HG03196 (cell line): ENCODE results near the gene ZNHIT3.

Source experiments
- ATAC-seq: cut with Tn5 transposase; IDR thresholded peaks from one replicate; pipeline ENCODE4 v1.9.1; 2021; ENCODE audit not compliant: unreplicated experiment

Gene ZNHIT3

GRCh38 chr17:36509272-36509985 lies 22.9 kb downstream of the ZNHIT3 start:
- no peak for ATAC-seq

- no peak for ATAC-seq
These were observed 24.2 kb downstream of the ZNHIT3 start for GRCh38 chr17:36510636-36511035.

GRCh38 chr17:36511216-36511615 lies 24.7 kb downstream of the ZNHIT3 start:
- no peak for ATAC-seq

GRCh38 chr17:36512641-36513040 lies 26.2 kb downstream of the ZNHIT3 start:
- no peak for ATAC-seq

GRCh38 chr17:36514856-36515255 lies 28.4 kb downstream of the ZNHIT3 start:
- ATAC-seq = no peak

GRCh38 chr17:36515837-36516236 lies 29.4 kb downstream of the ZNHIT3 start:
- no peak for ATAC-seq

GRCh38 chr17:36523113-36523512 lies 36.6 kb downstream of the ZNHIT3 start:
- no peak for ATAC-seq

- no peak for ATAC-seq
These were observed 38.0 kb downstream of the ZNHIT3 start for GRCh38 chr17:36524428-36524876.

- ATAC-seq = no peak
These were observed 38.6 kb downstream of the ZNHIT3 start for GRCh38 chr17:36525113-36525512.

- no peak for ATAC-seq
These were observed 39.4 kb downstream of the ZNHIT3 start for GRCh38 chr17:36525888-36526287.

GRCh38 chr17:36527621-36528250 lies 41.3 kb downstream of the ZNHIT3 start:
- ATAC-seq = no peak

GRCh38 chr17:36529121-36529520 lies 42.6 kb downstream of the ZNHIT3 start:
- ATAC-seq = no peak

GRCh38 chr17:36532435-36532975 lies 46.0 kb downstream of the ZNHIT3 start:
- ATAC-seq = no peak

- ATAC-seq = peak; percentile 32
These were observed 47.7 kb downstream of the ZNHIT3 start for GRCh38 chr17:36533935-36534839.

GRCh38 chr17:36534840-36535668 lies 48.6 kb downstream of the ZNHIT3 start, which contains the start of the genes MYO19 and PIGW:
Gene MYO19, minus strand, starts transcription at chr17:36534868. Its CDS starts 2,330 bp downstream, at chr17:36532538.
Gene PIGW, plus strand, starts transcription at chr17:36534987. Its CDS starts 2,115 bp downstream, at chr17:36537102.
- peak; percentile 74 for ATAC-seq

- ATAC-seq = no peak
These were observed 49.2 kb downstream of the ZNHIT3 start for GRCh38 chr17:36535669-36536081.

- no peak for ATAC-seq
These were observed 54.2 kb downstream of the ZNHIT3 start for GRCh38 chr17:36540696-36541095.

- ATAC-seq = no peak
These were observed 56.3 kb downstream of the ZNHIT3 start for GRCh38 chr17:36542755-36543154.

GRCh38 chr17:36544044-36544306 lies 57.5 kb downstream of the ZNHIT3 start:
- ATAC-seq = no peak

GRCh38 chr17:36544307-36545076 lies 58.0 kb downstream of the ZNHIT3 start, which contains the start of gene GGNBP2:
Gene GGNBP2, plus strand, starts transcription at chr17:36544919. Its CDS starts 806 bp downstream, at chr17:36545725.
- peak; percentile 49 for ATAC-seq
